H9 (cell line): ENCODE results near the gene ITPK1. TPM values are rescaled to one million over a fixed set of nuclear protein-coding genes. Genes with fewer than 3 reads are reported as not detected.

ENCODE experiments used
- DNase-seq: peaks from one replicate; pipeline ENCODE4 v3.0.0-alpha.2; 2017
- H2AFZ ChIP-seq: one replicate; pipeline ENCODE4 v1.6.1; 2013; ENCODE audit warnings: mild to moderate bottlenecking, low read length, control low read depth, moderate library complexity
- H2AK5ac ChIP-seq: 2 replicates; pipeline ENCODE4 v1.6.1; 2013; ENCODE audit warnings: low read length, control low read depth, mixed read lengths; ENCODE audit not compliant: insufficient read length
- H2BK120ac ChIP-seq: one replicate; pipeline ENCODE4 v1.6.1; 2013; ENCODE audit warnings: low read depth, mild to moderate bottlenecking, low read length, control low read depth, inconsistent platforms; ENCODE audit not compliant: poor library complexity, severe bottlenecking
- H2BK12ac ChIP-seq: 2 replicates; pipeline ENCODE4 v1.6.1; 2013; ENCODE audit warnings: low read length, control low read depth, mixed read lengths, low read depth; ENCODE audit not compliant: insufficient read length
- H2BK15ac ChIP-seq: 2 replicates; pipeline ENCODE4 v1.6.1; 2013; ENCODE audit warnings: low read depth, low read length, control low read depth
- H2BK20ac ChIP-seq: one replicate; pipeline ENCODE4 v1.6.1; 2013; ENCODE audit warnings: low read depth, mild to moderate bottlenecking, low read length, control low read depth, inconsistent platforms; ENCODE audit not compliant: poor library complexity, severe bottlenecking
- H2BK5ac ChIP-seq: 2 replicates; pipeline ENCODE4 v1.6.1; 2013; ENCODE audit warnings: low read length, control low read depth, mixed read lengths; ENCODE audit not compliant: insufficient read length
- H3K14ac ChIP-seq: 2 replicates; pipeline ENCODE4 v1.6.1; 2013; ENCODE audit warnings: low read length, control low read depth; ENCODE audit not compliant: insufficient read depth
- H3K18ac ChIP-seq: 2 replicates; pipeline ENCODE4 v1.6.1; 2013; ENCODE audit warnings: low read depth, mild to moderate bottlenecking, mixed read lengths, low read length, control low read depth; ENCODE audit not compliant: insufficient read length
- H3K23ac ChIP-seq: 2 replicates; pipeline ENCODE4 v1.6.1; 2013; ENCODE audit warnings: low read length, control low read depth, mixed read lengths, low read depth; ENCODE audit not compliant: insufficient read length
- H3K23me2 ChIP-seq: 2 replicates; pipeline ENCODE4 v1.6.1; 2013; ENCODE audit warnings: low read depth, mild to moderate bottlenecking, mixed read lengths, low read length, control low read depth; ENCODE audit not compliant: insufficient read length, poor library complexity, severe bottlenecking
- H3K27ac ChIP-seq: 2 replicates; pipeline ENCODE4 v1.5.1; 2013; ENCODE audit warnings: low read length, control low read depth, mixed read lengths, low read depth; ENCODE audit not compliant: insufficient read length
- H3K27me3 ChIP-seq: 2 replicates; pipeline ENCODE4 v1.6.1; 2013; ENCODE audit warnings: low read length, control low read depth, inconsistent platforms; ENCODE audit not compliant: insufficient read depth
- H3K4ac ChIP-seq: 2 replicates; pipeline ENCODE4 v1.6.1; 2013; ENCODE audit warnings: low read depth, mild to moderate bottlenecking, control low read depth, inconsistent platforms, low read length, moderate library complexity
- H3K4me1 ChIP-seq: 2 replicates; pipeline ENCODE4 v1.6.1; 2013; ENCODE audit warnings: low read length, control low read depth, inconsistent platforms; ENCODE audit not compliant: insufficient read depth
- H3K4me2 ChIP-seq: 2 replicates; pipeline ENCODE4 v1.6.1; 2013; ENCODE audit warnings: low read length, control low read depth, mixed read lengths; ENCODE audit not compliant: insufficient read length, insufficient read depth
- H3K56ac ChIP-seq: 2 replicates; pipeline ENCODE4 v1.6.1; 2013; ENCODE audit warnings: low read depth, mild to moderate bottlenecking, mixed read lengths, low read length, control low read depth; ENCODE audit not compliant: insufficient read length
- H3K79me1 ChIP-seq: 2 replicates; pipeline ENCODE4 v1.6.1; 2013; ENCODE audit warnings: low read depth, mild to moderate bottlenecking, moderate library complexity, low read length, control low read depth, inconsistent platforms; ENCODE audit not compliant: insufficient read depth, poor library complexity, severe bottlenecking
- H3K79me2 ChIP-seq: 2 replicates; pipeline ENCODE4 v1.6.1; 2013; ENCODE audit warnings: low read length, control low read depth, inconsistent platforms; ENCODE audit not compliant: insufficient read depth
- H3K9ac ChIP-seq: 2 replicates; pipeline ENCODE4 v1.6.1; 2013; ENCODE audit warnings: low read length, control low read depth, mixed read lengths; ENCODE audit not compliant: insufficient read length; ENCODE audit errors: extremely low read depth
- H3K9me3 ChIP-seq: one replicate; pipeline ENCODE4 v1.6.1; 2013; ENCODE audit warnings: low read depth, low read length, inconsistent platforms; ENCODE audit not compliant: control insufficient read depth
- H3T11ph ChIP-seq: one replicate; pipeline ENCODE4 v1.6.1; 2013; ENCODE audit warnings: mild to moderate bottlenecking, low read length, control low read depth, inconsistent platforms
- H4K20me1 ChIP-seq: one replicate; pipeline ENCODE4 v1.6.1; 2013; ENCODE audit not compliant: control insufficient read depth, insufficient read length, insufficient read depth
- H4K5ac ChIP-seq: 2 replicates; pipeline ENCODE4 v1.6.1; 2013; ENCODE audit warnings: low read depth, mild to moderate bottlenecking, mixed read lengths, low read length, control low read depth; ENCODE audit not compliant: insufficient read length
- H4K8ac ChIP-seq: replicated peaks from 2 replicates; pipeline ENCODE4 v1.6.1; 2013; ENCODE audit warnings: low read length, control low read depth, mixed read lengths, low read depth; ENCODE audit not compliant: insufficient read length
- H4K91ac ChIP-seq: 2 replicates; pipeline ENCODE4 v1.6.1; 2013; ENCODE audit warnings: low read depth, mild to moderate bottlenecking, moderate library complexity, mixed read lengths, low read length, control low read depth; ENCODE audit not compliant: insufficient read length
- H3K27ac Mint-ChIP-seq, 3 experiments: 2 replicates in 2 of 3; 3 replicates in 1 of 3; pipeline ENCODE4 v1.8.0; 2020 to 2021; ENCODE audit warnings: mixed read lengths in 3 of 3, mild to moderate bottlenecking in 1 of 3, moderate library complexity in 1 of 3
- H3K27me3 Mint-ChIP-seq: 2 replicates; pipeline ENCODE4 v1.8.0; 2021; ENCODE audit warnings: low read depth, mild to moderate bottlenecking, moderate library complexity, mixed read lengths
- H3K36me3 Mint-ChIP-seq, 3 experiments: 2 replicates in 2 of 3; 3 replicates in 1 of 3; pipeline ENCODE4 v1.8.0; 2020 to 2021; ENCODE audit warnings: low read depth in 3 of 3, mixed read lengths in 3 of 3; ENCODE audit not compliant: insufficient read depth in 1 of 3
- H3K4me1 Mint-ChIP-seq, 2 experiments: 2 replicates each; pipeline ENCODE4 v1.8.0; 2020; ENCODE audit warnings: mixed read lengths in 2 of 2
- H3K4me3 Mint-ChIP-seq, 2 experiments: 2 replicates in 1 of 2; 3 replicates in 1 of 2; pipeline ENCODE4 v1.8.0; 2020 to 2021; ENCODE audit warnings: mild to moderate bottlenecking in 2 of 2, mixed read lengths in 2 of 2, moderate library complexity in 1 of 2
- H3K9me3 Mint-ChIP-seq, 2 experiments: 2 replicates in 1 of 2; 3 replicates in 1 of 2; pipeline ENCODE4 v1.8.0; 2020; ENCODE audit warnings: mild to moderate bottlenecking in 2 of 2, mixed read lengths in 2 of 2, moderate library complexity in 1 of 2
- CTCF ChIP-seq: fragments of 200-600 bp; sonication (generic); conservative IDR thresholded peaks from 3 replicates; pipeline ENCODE4 v1.8.0; 2021; ENCODE audit warnings: antibody characterized with exemption, mild to moderate bottlenecking
- WGBS: extraction: QIAGEN DNeasy Blood & Tissue Kit; methylation state at CpG from one replicate; pipeline ENCODE4 v1.1.7; 2013; ENCODE audit warnings: missing lambda C conversion rate, low lambda C conversion rate, mixed read lengths; ENCODE audit not compliant: insufficient read length; ENCODE audit errors: extremely low coverage; 5-methylcytosine and 5-hydroxymethylcytosine counted together
- total RNA-seq: library from RNA; stranded (reverse); gene quantifications from 2 replicates; pipeline ENCODE4 v1.2.1, GENCODE V29; 2021

Gene ITPK1
- total RNA-seq, 1 experiment from 2014 or later: 92.7 TPM

GRCh38 chr14:92955381-92955780 lies 160.3 kb downstream of the ITPK1 start:
- H2BK15ac ChIP-seq: no peak overlapping the region
- no peaks in the 10 kb centered on the region for H3K9me3 ChIP-seq
- Mint-ChIP-seq H3K4me3 (no peak overlapping the region), H3K36me3 (peaks cover 16 to 31% (median 29%) of the 10 kb centered on the region in 3 experiments; a peak in 6 of 7 replicates), H3K27me3 (no peaks in the 10 kb centered on the region), H3K9me3 (no peaks in the 10 kb centered on the region; a peak in 1 of 5 replicates), H3K27ac (peak overlapping the region in 2 of 3 experiments; percentile 85 to 88; a peak in 1 of 7 replicates), H3K4me1 (peaks cover 9% of the 10 kb centered on the region in 2 experiments)
- H2BK12ac ChIP-seq: no peak overlapping the region
- no peak overlapping the region for H3K56ac ChIP-seq
- WGBS: no CpG with 5 or more reads among the region's 7 CpGs
- no peak overlapping the region for H4K8ac ChIP-seq
- no peak overlapping the region for H4K5ac ChIP-seq
- H3K27ac ChIP-seq: no peak overlapping the region
- no peaks in the 10 kb centered on the region for H3K27me3 ChIP-seq
- no peak overlapping the region for H2AK5ac ChIP-seq
- DNase-seq: no peak
- no peak overlapping the region for H3K23ac ChIP-seq
- no peak overlapping the region for H3K18ac ChIP-seq
- no peak overlapping the region for H3K4me2 ChIP-seq
- H2BK120ac ChIP-seq: no peak overlapping the region
- no peaks in the 10 kb centered on the region for H3K4me1 ChIP-seq
- H3K9ac ChIP-seq: no peak overlapping the region
- no peak overlapping the region for H2AFZ ChIP-seq
- no peaks in the 10 kb centered on the region for H3K79me1 ChIP-seq
- no peak overlapping the region for H2BK5ac ChIP-seq
- H3K14ac ChIP-seq: no peak overlapping the region
- no peak for TF ChIP-seq CTCF
- H3K23me2 ChIP-seq: no peaks in the 10 kb centered on the region
- H4K20me1 ChIP-seq: no peaks in the 10 kb centered on the region
- no peak overlapping the region for H4K91ac ChIP-seq
- H3K79me2 ChIP-seq: no peaks in the 10 kb centered on the region
- H2BK20ac ChIP-seq: no peak overlapping the region
- no peak overlapping the region for H3K4ac ChIP-seq
- H3T11ph ChIP-seq: no peak overlapping the region
